Small intestine (tissue), 7 donors: ENCODE data around the gene CCDC85A. TPM values are rescaled to one million over a fixed set of nuclear protein-coding genes. Genes with fewer than 3 reads are reported as not detected.

Experiments
- DNase-seq, 2 donors: peaks; one replicate each; pipeline versions ENCODE4 v3.0.0 to v3.0.0-alpha.2; 2013
- FAIRE-seq: peaks from 2 replicates; lab custom pipeline; 2012; peaks lifted over from hg19 to GRCh38; lab: Jason Lieb, UNC
- H3K27ac ChIP-seq, 3 donors: one replicate each; pipeline ENCODE4 v1.5.1; 2013; ENCODE audit warnings: low read length in 2 of 3, mild to moderate bottlenecking in 2 of 3, control low read depth in 1 of 3, inconsistent platforms in 1 of 3, low read depth in 1 of 3, moderate library complexity in 1 of 3
- H3K27me3 ChIP-seq, 3 donors: one replicate each; pipeline ENCODE4 v1.6.1; 2013; ENCODE audit warnings: low read length in 3 of 3, inconsistent platforms in 1 of 3; ENCODE audit not compliant: control insufficient read depth in 3 of 3, insufficient read depth in 3 of 3
- H3K36me3 ChIP-seq, 3 donors: one replicate each; pipeline ENCODE4 v1.6.1; 2013; ENCODE audit warnings: low read length in 3 of 3, inconsistent platforms in 1 of 3, low read depth in 1 of 3, mild to moderate bottlenecking in 1 of 3, moderate library complexity in 1 of 3; ENCODE audit not compliant: control insufficient read depth in 3 of 3, insufficient read depth in 2 of 3
- H3K4me1 ChIP-seq, 3 donors: one replicate each; pipeline ENCODE4 v1.6.1; 2013; ENCODE audit warnings: low read length in 2 of 3, inconsistent platforms in 1 of 3, low read depth in 1 of 3, mild to moderate bottlenecking in 1 of 3, moderate library complexity in 1 of 3; ENCODE audit not compliant: control insufficient read depth in 3 of 3, insufficient read depth in 2 of 3
- H3K4me3 ChIP-seq, 3 donors: one replicate each; pipeline ENCODE4 v1.5.1; 2013; ENCODE audit warnings: low read length in 3 of 3, control low read depth in 1 of 3, inconsistent platforms in 1 of 3, low read depth in 1 of 3, mild to moderate bottlenecking in 1 of 3, moderate library complexity in 1 of 3
- H3K9me3 ChIP-seq, 2 donors: one replicate each; pipeline ENCODE4 v1.6.1; 2013; ENCODE audit warnings: low read depth in 1 of 2, low read length in 1 of 2; ENCODE audit not compliant: control insufficient read depth in 2 of 2, insufficient read depth in 1 of 2
- WGBS, 3 donors: extraction: QIAGEN DNeasy Blood & Tissue Kit; methylation state at CpG; one replicate each; pipeline ENCODE4 v1.1.7; 2013; 5-methylcytosine and 5-hydroxymethylcytosine counted together
- polyA plus RNA-seq, 4 donors: library from polyadenylated mRNA; stranded (reverse) in 3 of 4; unstranded in 1 of 4; fragments of 200-250 nt in 3 of 4; fragments of 120-200 nt in 1 of 4; gene quantifications; one replicate each; pipeline versions ENCODE4 v1.2.1 to v1.2.3, GENCODE V29; 2013
- donor health status: healthy with polysubstance abuse.
- donor health status: control.
- donor health status: control.
- donor health status: Bipolar disorder and iron deficiency.
- donor health status: healthy.

CCDC85A gene
- polyA plus RNA-seq, 4 donors: 1.2 to 1.7 TPM; not detected in 2

DNA sequence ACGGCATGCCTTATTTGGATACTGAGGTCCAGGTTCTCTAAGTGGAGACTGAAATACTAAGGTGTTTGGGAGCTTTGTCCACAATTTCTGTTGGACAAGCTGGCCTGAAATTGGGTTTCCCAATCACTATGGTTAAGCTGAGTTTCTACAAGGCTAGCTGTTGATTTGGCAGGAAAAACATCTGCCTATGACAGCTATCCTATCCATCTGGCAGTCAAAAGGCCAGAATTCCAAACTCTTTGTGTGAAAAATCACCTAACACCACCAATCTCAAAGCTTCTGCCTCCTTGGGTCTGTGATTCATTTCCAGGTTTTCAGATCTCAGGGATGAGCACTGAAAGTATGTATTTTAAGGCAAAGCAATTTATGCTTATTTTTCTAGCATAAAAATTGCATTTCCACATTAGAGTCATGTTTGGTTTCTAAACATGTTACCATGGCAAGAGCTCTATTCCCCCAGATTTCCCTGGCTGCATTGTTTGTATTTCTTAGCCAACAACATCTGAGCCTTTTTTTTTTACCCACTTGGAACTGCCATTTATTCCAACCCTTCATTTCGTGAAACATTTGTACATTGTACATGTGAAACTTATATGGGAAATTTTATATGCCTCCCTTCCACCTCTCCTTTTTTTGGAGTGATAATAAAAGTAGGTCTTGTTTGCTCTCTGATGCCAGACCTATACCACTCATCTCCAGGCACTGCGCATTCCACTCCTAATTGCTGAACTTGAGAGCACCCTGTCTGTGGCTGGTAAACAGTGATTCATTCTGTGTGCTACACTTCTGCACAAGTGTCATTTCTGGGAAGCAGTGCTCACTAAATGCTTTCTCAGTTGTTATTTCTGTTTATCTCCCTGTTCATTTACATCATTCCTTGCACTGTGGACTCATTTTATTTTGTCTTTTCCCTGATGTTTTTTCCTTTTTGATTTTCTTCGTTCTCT is 15.9 kb upstream of the CCDC85A start:
- H3K36me3 ChIP-seq: no peaks in the 10 kb centered on the region
- H3K9me3 ChIP-seq: no peaks in the 10 kb centered on the region
- FAIRE-seq (no peak), DNase-seq (no peak)
- no peaks in the 10 kb centered on the region for H3K27me3 ChIP-seq
- WGBS, 3 donors: 65 to 72% (median 71%) methylated on average over 4 of the region's 4 CpGs
- no peak overlapping the region for H3K27ac ChIP-seq
- no peak overlapping the region for H3K4me3 ChIP-seq
- no peaks in the 10 kb centered on the region for H3K4me1 ChIP-seq

DNA sequence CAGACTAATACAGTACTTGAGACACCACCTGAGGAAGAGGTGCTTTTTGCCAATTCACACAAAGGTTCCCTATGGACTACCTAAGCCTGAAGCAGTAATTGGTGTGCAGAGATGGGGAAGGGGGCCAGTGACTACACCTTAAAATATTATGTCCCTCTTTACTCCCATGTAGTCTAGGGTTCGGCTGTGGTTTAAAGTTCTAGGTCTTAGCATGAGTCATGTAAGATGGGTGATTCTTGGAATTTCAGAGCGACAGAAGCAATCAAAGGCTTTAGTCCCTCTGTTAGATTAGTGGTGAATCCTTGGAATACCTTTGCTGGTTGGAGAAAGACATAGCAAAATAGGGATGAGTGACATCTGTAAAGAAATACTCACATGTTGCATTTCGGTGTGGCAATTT is 14.3 kb upstream of the CCDC85A start:
- H3K27me3 ChIP-seq: no peaks in the 10 kb centered on the region
- DNase-seq (no peak), FAIRE-seq (no peak)
- no peaks in the 10 kb centered on the region for H3K36me3 ChIP-seq
- no peak overlapping the region for H3K27ac ChIP-seq
- H3K4me3 ChIP-seq: no peak overlapping the region
- no peaks in the 10 kb centered on the region for H3K4me1 ChIP-seq
- no peaks in the 10 kb centered on the region for H3K9me3 ChIP-seq
- WGBS, 3 donors: 72 to 79% (median 78%) methylated on average over 3 of the region's 3 CpGs

DNA sequence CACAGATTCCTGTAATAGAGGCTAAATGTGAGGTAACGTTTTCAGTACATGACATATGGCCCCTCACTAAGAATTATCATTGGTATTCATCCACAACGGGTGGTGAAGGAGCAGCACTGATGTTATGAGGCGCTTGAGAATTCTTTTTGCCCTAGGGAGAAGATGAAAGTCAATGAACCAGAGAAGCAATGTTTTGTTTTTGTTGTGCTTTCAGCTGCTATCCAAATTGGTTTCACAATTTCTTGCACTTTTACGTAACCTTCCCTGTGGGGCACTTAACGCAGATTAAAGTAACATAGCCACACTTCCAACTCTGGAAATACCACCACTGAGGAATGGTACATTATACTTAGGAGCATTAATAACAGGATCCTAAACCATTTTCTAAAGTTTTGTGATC is 13.3 kb upstream of the CCDC85A start:
- H3K4me3 ChIP-seq: no peak overlapping the region
- no peaks in the 10 kb centered on the region for H3K36me3 ChIP-seq
- H3K4me1 ChIP-seq: no peaks in the 10 kb centered on the region
- DNase-seq: no peak
- H3K27ac ChIP-seq: no peak overlapping the region
- no peaks in the 10 kb centered on the region for H3K27me3 ChIP-seq
- FAIRE-seq: no peak
- 71 to 72% (median 71%) methylated on average over 5 of the region's 5 CpGs for WGBS, 3 donors
- no peaks in the 10 kb centered on the region for H3K9me3 ChIP-seq

DNA sequence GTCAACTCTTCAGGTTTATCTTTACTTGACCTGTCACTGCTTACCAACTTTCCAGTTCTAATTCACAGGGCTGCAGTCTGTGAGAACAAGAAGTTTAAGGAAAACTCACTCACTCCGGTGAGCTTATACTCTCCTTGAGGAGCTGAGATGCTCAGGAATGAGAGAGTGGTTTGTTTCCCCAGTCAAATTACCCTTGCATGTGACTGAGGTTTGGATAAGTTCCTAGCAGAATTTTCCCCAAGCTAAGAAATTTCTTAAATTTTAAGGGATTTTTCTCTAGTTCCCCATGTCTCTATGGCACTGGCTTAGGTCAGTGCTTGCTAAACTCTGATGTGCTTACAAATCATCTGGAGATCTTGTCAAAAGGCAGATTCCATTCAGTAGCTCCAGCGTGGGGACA is 12.8 kb upstream of the CCDC85A start:
- FAIRE-seq: no peak
- Histone ChIP-seq H3K36me3 (no peaks in the 10 kb centered on the region), H3K27me3 (no peaks in the 10 kb centered on the region), H3K4me1 (no peaks in the 10 kb centered on the region), H3K27ac (no peak overlapping the region), H3K4me3 (no peak overlapping the region), H3K9me3 (no peaks in the 10 kb centered on the region)
- DNase-seq: no peak
- 42 to 50% (median 44%) methylated on average over 2 of the region's 2 CpGs for WGBS, 3 donors

DNA sequence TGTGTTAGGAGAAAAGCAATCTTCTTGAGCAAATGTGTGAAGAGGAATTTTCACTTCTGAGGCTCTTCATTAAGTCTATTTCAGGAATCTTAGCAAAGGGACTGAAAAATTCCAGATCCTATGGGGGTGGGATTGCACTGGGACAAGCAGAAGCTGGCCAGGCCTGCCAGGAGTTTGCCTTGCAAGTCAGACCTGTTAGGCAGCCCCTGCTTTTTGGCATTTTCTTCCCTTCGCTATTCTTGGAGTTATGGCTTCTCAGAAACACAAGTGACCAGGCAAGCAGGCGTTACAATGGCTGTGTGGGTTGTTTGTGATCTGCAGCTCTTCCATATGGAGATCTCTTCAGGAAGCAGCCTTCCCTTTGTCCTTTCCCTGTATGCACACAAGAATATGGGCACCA is 8.0 kb upstream of the CCDC85A start:
- no peak for FAIRE-seq
- no peak overlapping the region for H3K4me3 ChIP-seq
- WGBS, 3 donors: 61 to 76% (median 76%) methylated on average over 2 of the region's 2 CpGs
- DNase-seq: no peak
- no peaks in the 10 kb centered on the region for H3K9me3 ChIP-seq
- H3K4me1 ChIP-seq: no peaks in the 10 kb centered on the region
- H3K36me3 ChIP-seq: no peaks in the 10 kb centered on the region
- H3K27ac ChIP-seq: no peak overlapping the region
- no peaks in the 10 kb centered on the region for H3K27me3 ChIP-seq

DNA sequence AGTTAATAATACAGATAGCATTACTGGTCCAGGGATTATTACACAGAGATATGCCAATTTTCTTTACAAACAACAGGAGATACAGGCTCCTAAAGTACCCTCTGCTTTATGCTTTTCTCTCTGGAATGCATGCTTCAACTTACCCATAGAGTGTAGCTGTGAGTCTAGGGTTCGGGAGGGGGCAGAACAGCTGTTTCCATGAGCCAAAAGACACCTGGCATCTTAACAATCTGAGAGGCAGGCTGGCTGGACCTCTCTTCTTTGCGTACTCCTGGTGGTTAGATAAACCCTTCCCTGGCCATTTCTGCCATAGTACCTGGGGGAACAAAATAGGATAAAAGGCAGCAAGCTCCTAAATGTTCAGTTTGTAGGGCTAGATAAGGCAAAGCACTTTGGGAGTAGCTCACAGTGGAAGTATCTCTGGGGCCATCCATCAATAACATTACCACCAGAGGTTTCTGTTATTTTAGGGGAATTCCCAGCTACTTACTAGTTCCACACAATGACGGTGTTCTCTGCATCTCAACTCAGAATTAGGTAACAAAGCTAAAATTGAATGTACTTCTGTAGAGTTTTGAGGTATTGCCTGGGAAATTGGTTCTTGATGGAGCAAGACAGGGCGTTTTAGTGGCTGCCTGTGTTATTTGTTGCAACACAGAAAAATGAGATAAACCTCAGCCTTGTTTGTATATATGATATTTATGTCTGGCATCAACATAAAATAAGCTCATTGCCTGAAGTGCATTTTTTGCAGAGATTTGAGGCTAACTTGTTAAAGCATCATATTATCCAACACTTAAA is 6.2 kb upstream of the CCDC85A start:
- FAIRE-seq (no peak), DNase-seq (no peak)
- H3K9me3 ChIP-seq: no peaks in the 10 kb centered on the region
- 26 to 42% (median 29%) methylated on average over 4 of the region's 4 CpGs for WGBS, 3 donors
- H3K27ac ChIP-seq: no peak overlapping the region
- no peaks in the 10 kb centered on the region for H3K4me1 ChIP-seq
- H3K27me3 ChIP-seq: peaks cover 0 to 9% (median 0%) of the 10 kb centered on the region in 3 donors
- no peaks in the 10 kb centered on the region for H3K36me3 ChIP-seq
- H3K4me3 ChIP-seq: no peak overlapping the region

DNA sequence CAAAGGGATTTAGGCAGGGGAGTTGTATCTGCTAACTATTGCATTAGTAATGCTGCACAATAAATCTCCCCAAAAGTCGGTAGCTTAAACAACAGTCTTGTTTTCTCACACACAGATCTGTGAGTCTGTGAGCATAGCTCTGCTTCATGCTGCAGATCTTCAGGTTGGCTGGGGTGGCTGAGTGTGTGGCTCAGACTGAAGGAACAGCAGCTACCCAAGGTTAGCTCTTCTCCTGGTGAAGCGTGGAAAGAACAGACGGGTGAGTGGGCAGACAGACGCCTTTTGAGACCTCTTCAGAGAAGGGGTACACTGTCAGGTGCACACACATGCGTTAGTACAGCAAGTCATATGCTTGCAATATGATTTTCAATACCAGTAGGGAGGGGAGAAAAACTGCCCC is 3.9 kb upstream of the CCDC85A start:
- no peak overlapping the region for H3K27ac ChIP-seq
- FAIRE-seq (no peak), DNase-seq (no peak)
- H3K27me3 ChIP-seq: peaks cover 0 to 15% (median 7%) of the 10 kb centered on the region in 3 donors
- H3K9me3 ChIP-seq: no peaks in the 10 kb centered on the region
- no peak overlapping the region for H3K4me3 ChIP-seq
- peaks cover 0 to 3% (median 0%) of the 10 kb centered on the region in 3 donors for H3K4me1 ChIP-seq
- WGBS, 3 donors: 61 to 77% (median 76%) methylated on average over 5 of the region's 5 CpGs
- H3K36me3 ChIP-seq: no peaks in the 10 kb centered on the region

DNA sequence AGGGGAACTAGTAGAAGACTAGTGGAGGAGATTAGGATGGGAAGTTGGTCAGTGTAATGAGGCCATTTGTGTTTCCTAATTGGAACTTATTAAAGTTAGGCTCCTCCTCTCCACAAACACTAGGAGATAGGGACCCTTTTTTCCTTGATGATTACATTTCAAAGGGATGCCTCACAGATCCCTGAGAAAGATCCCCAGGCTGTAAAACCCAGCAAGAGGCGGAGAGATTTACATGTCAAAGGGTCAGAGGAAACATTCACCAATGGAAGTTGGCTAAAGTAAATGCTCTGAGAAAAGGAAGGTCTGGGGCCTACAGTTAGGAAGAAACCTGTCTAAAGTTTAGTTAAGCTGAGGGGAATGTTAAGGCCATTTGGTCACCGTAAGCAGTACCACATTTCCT is 1.4 kb upstream of the CCDC85A start:
- H3K4me1 ChIP-seq: peaks cover 0 to 14% (median 0%) of the 10 kb centered on the region in 3 donors
- H3K27ac ChIP-seq: no peak overlapping the region
- H3K36me3 ChIP-seq: no peaks in the 10 kb centered on the region
- FAIRE-seq: no peak
- WGBS, 3 donors: 85 to 96% (median 91%) methylated on average over 2 of the region's 2 CpGs
- no peak for DNase-seq
- no peaks in the 10 kb centered on the region for H3K9me3 ChIP-seq
- H3K27me3 ChIP-seq: peaks cover 7 to 39% (median 12%) of the 10 kb centered on the region in 3 donors
- H3K4me3 ChIP-seq: no peak overlapping the region
